GM18868 (cell line): Measurements from ENCODE around the gene CLASP2.
"Not testable (repeated sequence)": the region's sequence is repeated elsewhere in the genome, so short reads cannot be mapped to it uniquely, and the experiment has no call there.

Experiments
- ATAC-seq: cut with Tn5 transposase; IDR thresholded peaks from one replicate; pipeline ENCODE4 v1.9.1; 2021; ENCODE audit warnings: mild to moderate bottlenecking, moderate library complexity; ENCODE audit not compliant: unreplicated experiment

The CLASP2 gene

DNA sequence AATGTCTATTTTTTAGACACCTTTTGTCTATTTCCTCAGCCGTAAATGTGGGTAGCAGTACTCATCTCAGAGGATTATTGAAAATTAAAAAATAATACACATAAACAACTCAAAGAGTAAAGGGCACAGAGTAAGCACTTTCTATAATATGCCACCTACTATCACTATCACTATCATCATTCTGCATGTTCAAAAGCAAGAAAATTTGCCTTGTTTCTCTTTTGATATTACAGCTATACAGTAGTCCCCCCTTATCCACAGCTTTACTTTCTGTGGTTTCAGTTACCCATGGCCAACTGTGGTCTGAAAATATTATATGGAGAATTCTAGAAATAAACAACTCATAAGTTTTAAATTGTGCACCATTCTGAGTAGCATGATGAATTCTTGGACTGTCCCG lies 27.7 kb downstream of the CLASP2 start:
- ATAC-seq = no peak

DNA sequence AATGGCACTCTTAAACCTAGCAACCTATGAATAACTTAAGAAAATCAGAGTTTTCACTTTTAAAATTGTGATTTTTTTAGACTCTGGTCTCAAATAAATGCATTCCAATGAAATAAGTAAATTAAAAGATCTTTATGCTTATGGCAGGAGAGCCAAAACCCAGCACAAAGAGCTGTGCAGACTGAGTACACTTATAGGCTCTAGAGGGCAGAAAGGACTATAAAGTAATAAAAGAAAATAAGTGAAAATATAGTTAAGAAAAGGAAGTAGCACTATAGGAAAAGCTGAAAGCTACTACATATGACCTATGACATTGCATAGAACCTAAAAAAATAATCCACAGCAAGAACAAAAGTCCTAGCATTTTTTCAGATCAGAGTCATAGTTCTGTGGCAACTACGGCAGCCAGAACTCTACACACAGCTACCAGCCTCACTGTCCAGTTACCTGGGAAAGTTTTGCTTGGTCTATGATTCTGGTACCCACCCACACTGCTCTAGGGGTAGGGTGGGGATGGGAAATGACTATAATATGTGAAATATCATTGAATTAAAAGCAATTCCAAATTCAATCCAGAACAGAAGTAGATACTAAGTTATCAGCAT lies 30.5 kb downstream of the CLASP2 start:
- ATAC-seq = no peak

GRCh38 chr3:33682770-33683169 lies 35.3 kb downstream of the CLASP2 start:
- no peak for ATAC-seq

GRCh38 chr3:33681667-33682066 lies 36.4 kb downstream of the CLASP2 start:
- ATAC-seq = no peak

DNA sequence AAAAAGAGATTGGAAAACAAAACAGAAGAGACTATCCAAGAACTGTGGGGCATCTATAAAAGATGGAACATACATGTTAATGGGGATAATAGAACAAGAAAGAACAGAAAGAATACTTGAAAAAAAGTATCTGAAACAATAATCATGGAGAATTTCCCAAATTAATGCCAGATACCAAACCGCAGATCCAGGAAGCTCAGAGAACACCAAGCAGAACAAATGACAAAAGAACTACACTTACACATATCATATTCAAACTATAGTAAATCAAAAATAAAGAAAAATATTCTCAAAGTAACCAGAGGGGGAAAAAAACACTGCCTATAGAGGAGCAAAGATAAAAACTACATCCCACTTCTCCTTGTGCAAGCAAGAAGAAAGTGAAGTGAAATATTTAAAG lies 40.0 kb downstream of the CLASP2 start:
- no peak for ATAC-seq

GRCh38 chr3:33673436-33673835 lies 44.6 kb downstream of the CLASP2 start:
- not testable (repeated sequence) for ATAC-seq

DNA sequence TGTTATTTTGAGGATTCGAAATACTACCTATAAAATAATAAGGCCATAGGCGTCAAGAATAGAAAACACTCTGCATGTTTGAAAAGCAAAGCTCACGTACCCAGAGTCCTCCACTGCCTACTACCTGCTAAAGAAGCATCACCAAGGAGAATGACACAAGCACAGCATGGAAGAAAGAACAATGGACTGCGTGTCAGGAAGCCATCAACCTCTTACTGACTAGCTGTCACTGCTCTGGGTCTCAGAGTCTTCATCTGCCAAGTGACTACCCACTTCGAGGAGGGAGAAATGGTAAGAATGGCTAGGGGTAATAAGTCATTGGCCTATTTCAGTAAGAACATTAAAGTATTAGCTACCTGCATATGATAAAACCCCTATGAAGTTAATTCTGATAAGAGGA lies 49.4 kb downstream of the CLASP2 start:
- ATAC-seq = no peak

- ATAC-seq = no peak
Measured at GRCh38 chr3:33665294-33665693, 52.8 kb downstream of the CLASP2 start.

- no peak for ATAC-seq
Measured at GRCh38 chr3:33664195-33664594, 53.9 kb downstream of the CLASP2 start.

- no peak for ATAC-seq
Measured at GRCh38 chr3:33663042-33663441, 55.0 kb downstream of the CLASP2 start.

GRCh38 chr3:33659856-33660434 lies 58.1 kb downstream of the CLASP2 start:
- ATAC-seq = no peak

DNA sequence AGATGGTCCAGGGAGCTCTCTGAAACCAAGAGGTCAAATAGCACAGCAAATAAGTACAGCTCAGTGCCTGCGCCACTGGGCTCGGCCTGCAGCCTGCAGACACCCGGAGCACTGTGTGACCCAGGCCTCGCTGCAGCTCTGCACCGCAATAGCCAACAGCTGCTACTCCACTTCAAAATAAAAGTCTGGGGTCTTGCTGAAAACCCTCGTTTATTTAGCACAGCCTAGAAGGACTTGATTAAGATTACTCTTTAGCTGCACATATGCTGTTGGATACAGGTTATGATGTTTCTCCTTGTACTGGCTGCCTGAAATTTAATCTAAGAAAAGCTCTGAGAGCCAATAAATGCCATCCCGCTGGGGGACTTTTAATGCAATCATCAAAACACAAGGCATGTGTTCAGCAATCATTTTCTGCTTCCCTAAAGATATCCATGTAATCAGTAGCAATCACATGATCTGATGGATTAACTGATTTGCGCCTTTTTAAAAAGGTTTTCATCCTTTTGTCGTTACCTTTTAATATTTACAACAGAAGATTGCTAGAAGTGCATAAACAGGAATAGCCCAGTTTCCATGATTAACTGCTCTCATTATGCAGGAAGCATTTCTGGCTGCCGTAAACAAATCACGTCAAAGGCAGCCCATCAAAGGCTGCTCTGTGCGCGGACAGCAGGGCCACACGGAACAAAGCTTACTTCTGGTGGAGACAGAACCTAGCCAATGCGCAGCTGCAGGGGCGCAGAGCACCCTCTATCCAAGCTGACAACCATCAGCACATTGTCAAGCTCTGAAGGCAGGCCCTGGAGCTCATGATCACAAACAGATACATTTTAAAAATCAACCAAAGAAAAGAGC lies 58.8 kb downstream of the CLASP2 start:
- ATAC-seq = peak; percentile 86

GRCh38 chr3:33658621-33658990 lies 59.4 kb downstream of the CLASP2 start:
- no peak for ATAC-seq

- no peak for ATAC-seq
Measured at GRCh38 chr3:33658039-33658438, 60.0 kb downstream of the CLASP2 start.

GRCh38 chr3:33652736-33653135 lies 65.3 kb downstream of the CLASP2 start:
- no peak for ATAC-seq

GRCh38 chr3:33651101-33651500 lies 67.0 kb downstream of the CLASP2 start:
- ATAC-seq = not testable (repeated sequence)

DNA sequence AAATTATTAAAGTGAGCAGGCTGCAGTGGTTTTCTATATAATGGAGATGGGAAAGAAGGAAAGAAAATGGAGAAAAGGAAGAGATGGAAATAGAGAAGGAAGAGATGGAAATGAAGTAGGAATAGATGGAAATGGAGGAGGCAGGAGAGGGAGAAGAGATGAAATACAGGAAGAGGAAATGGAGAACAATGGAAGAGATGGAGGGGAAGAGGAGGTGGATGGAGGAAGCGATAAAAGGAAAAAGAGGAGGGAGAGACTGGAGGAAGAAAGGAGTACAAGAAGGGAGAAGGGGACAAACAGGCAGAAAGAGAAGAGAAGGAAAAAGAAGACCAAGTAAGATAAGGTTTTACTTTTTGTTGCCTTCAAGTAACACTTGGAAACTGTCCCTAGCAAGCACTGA lies 67.6 kb downstream of the CLASP2 start:
- no peak for ATAC-seq

DNA sequence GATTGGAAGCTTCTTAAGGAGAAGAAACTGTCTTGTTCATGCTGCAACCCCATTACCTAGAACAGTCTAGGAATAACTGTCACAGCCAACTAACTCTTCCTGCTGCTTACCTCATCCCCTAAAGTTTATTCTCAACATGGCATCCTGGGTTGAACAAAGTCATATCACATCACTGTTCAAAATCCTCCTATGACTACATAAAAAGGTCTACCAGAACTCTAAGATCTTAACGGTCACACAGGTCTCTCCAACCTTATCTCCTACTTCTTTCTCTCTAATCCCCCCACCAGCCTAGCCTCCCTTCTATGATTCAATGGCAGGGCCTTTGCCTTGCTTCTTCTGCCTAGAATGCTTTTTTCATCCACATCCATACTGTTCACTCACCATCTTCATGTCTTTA lies 69.3 kb downstream of the CLASP2 start:
- no peak for ATAC-seq

DNA sequence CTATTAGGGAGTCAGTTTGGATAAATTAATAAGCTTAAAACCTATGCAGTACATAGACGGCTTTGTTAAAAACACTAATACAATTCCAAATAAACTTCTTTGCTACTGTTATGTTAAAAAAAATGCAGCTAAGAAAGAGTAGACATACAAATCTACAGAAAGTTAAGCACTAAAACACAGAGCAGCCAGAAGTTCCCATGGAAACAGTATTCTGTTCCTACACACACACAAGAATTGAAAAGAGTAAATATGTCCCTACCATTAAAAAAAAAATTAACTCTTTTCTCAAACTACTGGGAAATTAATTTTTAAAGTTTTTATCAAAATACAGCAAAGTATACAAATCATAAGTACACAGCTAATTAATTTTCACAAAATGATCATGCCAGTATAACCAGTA lies 71.6 kb downstream of the CLASP2 start:
- ATAC-seq = no peak

GRCh38 chr3:33645060-33645647 lies 72.9 kb downstream of the CLASP2 start:
- ATAC-seq = peak; percentile 43

GRCh38 chr3:33644582-33644981 lies 73.5 kb downstream of the CLASP2 start:
- ATAC-seq = no peak

- no peak for ATAC-seq
Measured at GRCh38 chr3:33642806-33643205, 75.2 kb downstream of the CLASP2 start.
